Neural progenitor cell (in vitro differentiated cells): ENCODE measurements around the gene PROSER2. TPM values are rescaled to one million over a fixed set of nuclear protein-coding genes. Genes with fewer than 3 reads are reported as not detected.

Source experiments
- DNase-seq: peaks from one replicate; pipeline ENCODE4 v3.0.0-alpha.2; 2016; ENCODE audit warnings: low spot score
- H2AFZ ChIP-seq: fragments of 200-600 bp; sonication (generic); replicated peaks from 2 replicates; pipeline ENCODE4 v1.6.1; 2016; ENCODE audit warnings: antibody characterized with exemption
- H3F3A ChIP-seq: fragments of 200-600 bp; sonication (generic); 2 replicates; pipeline ENCODE4 v1.6.1; 2016; ENCODE audit warnings: antibody characterized with exemption, low read depth
- H3K27ac ChIP-seq: fragments of 200-600 bp; sonication (generic); 2 replicates; pipeline ENCODE4 v1.5.1; 2016; ENCODE audit warnings: mild to moderate bottlenecking
- H3K27me3 ChIP-seq: fragments of 200-600 bp; sonication (generic); 2 replicates; pipeline ENCODE4 v1.6.1; 2016; ENCODE audit warnings: mild to moderate bottlenecking, moderate library complexity
- H3K36me3 ChIP-seq: fragments of 200-600 bp; sonication (generic); 2 replicates; pipeline ENCODE4 v1.5.1; 2016
- H3K4me1 ChIP-seq: fragments of 200-600 bp; sonication (generic); 2 replicates; pipeline ENCODE4 v1.6.1; 2016; ENCODE audit warnings: mixed run types
- H3K4me2 ChIP-seq: fragments of 200-600 bp; sonication (generic); 2 replicates; pipeline ENCODE4 v1.6.1; 2016
- H3K4me3 ChIP-seq: fragments of 200-600 bp; sonication (generic); 2 replicates; pipeline ENCODE4 v1.5.1; 2016
- H3K79me2 ChIP-seq: fragments of 200-600 bp; sonication (generic); 2 replicates; pipeline ENCODE4 v1.6.1; 2016; ENCODE audit warnings: low read depth
- H3K9ac ChIP-seq: fragments of 200-600 bp; sonication (generic); 2 replicates; pipeline ENCODE4 v1.6.1; 2016
- H3K9me3 ChIP-seq: fragments of 200-600 bp; sonication (generic); 2 replicates; pipeline ENCODE4 v1.5.1; 2016; ENCODE audit warnings: low read depth
- H4K20me1 ChIP-seq: fragments of 200-600 bp; sonication (generic); 2 replicates; pipeline ENCODE4 v1.6.1; 2016; ENCODE audit warnings: low read depth
- H3K27ac Mint-ChIP-seq: 3 replicates; pipeline ENCODE4 v1.8.0; 2021; ENCODE audit warnings: mixed read lengths
- H3K27me3 Mint-ChIP-seq: 2 replicates; pipeline ENCODE4 v1.8.0; 2022; ENCODE audit warnings: low read depth, mild to moderate bottlenecking, inconsistent platforms, moderate library complexity, mixed read lengths; ENCODE audit not compliant: insufficient read depth
- H3K36me3 Mint-ChIP-seq: 3 replicates; pipeline ENCODE4 v1.8.0; 2021; ENCODE audit warnings: mixed read lengths
- H3K4me1 Mint-ChIP-seq: 3 replicates; pipeline ENCODE4 v1.8.0; 2021; ENCODE audit warnings: mixed read lengths
- H3K4me3 Mint-ChIP-seq: 3 replicates; pipeline ENCODE4 v1.8.0; 2021; ENCODE audit warnings: mild to moderate bottlenecking, moderate library complexity, mixed read lengths
- H3K9me3 Mint-ChIP-seq: 3 replicates; pipeline ENCODE4 v1.8.0; 2020; ENCODE audit warnings: mixed read lengths
- EZH2 ChIP-seq: fragments of 200-600 bp; sonication (generic); IDR thresholded peaks from 2 replicates; pipeline ENCODE4 v1.6.1; 2017; ENCODE audit warnings: antibody characterized with exemption, mild to moderate bottlenecking, moderate library complexity
- EZH2phosphoT487 ChIP-seq: fragments of 200-600 bp; sonication (generic); IDR thresholded peaks from 2 replicates; pipeline ENCODE4 v1.6.1; 2017; ENCODE audit warnings: antibody characterized with exemption
- total RNA-seq: library from RNA; depleted of rRNA; stranded (reverse); fragments of >200 nt; gene quantifications from 2 replicates; pipeline ENCODE4 v1.2.3, GENCODE V29; 2015; ENCODE audit warnings: low replicate concordance
- TF ChIP-seq, protein P1 (sequence below): fragments of 200-600 bp; sonication (generic); IDR thresholded peaks from 2 replicates; pipeline ENCODE4 v1.5.1; 2017; ENCODE audit warnings: antibody characterized with exemption, mild to moderate bottlenecking

Gene PROSER2
- total RNA-seq, 1 donor from 2014 or later, result 2.3 TPM

DNA sequence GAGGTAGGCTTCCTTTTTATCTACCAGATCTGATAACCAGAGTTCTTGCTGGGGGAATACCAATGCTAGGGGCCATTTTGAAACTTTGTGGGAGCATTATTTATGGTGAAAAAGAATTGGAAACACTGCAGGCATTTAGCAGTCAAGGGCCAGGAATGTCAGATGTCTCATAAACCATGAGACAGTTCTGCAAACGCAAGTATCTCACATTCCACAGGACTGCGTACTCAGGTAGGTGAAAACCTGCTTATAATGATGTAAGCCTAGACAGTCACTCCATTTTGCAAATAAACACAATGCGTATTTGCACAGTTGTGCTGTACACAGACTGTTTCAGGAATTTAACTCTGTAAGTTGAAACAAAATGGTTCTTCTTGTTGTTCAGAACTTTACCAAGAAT, 47.1 kb upstream of the PROSER2 start:
- Histone ChIP-seq H3K27me3 (no peaks in the 10 kb centered on the region), H4K20me1 (no peaks in the 10 kb centered on the region), H3K9me3 (no peaks in the 10 kb centered on the region), H3K36me3 (no peaks in the 10 kb centered on the region), H3F3A (no peaks in the 10 kb centered on the region), H2AFZ (peak overlapping the region; percentile 5), H3K4me1 (no peaks in the 10 kb centered on the region), H3K9ac (no peak overlapping the region), H3K4me3 (no peak overlapping the region), H3K79me2 (no peaks in the 10 kb centered on the region), H3K27ac (no peak overlapping the region), H3K4me2 (no peak overlapping the region)
- no peak for DNase-seq
- no peaks in the 10 kb centered on the region for H3K4me1 Mint-ChIP-seq
- no peak overlapping the region for H3K4me3 Mint-ChIP-seq
- no peak for TF ChIP-seq EZH2phosphoT487
- TF ChIP-seq, protein P1, sequence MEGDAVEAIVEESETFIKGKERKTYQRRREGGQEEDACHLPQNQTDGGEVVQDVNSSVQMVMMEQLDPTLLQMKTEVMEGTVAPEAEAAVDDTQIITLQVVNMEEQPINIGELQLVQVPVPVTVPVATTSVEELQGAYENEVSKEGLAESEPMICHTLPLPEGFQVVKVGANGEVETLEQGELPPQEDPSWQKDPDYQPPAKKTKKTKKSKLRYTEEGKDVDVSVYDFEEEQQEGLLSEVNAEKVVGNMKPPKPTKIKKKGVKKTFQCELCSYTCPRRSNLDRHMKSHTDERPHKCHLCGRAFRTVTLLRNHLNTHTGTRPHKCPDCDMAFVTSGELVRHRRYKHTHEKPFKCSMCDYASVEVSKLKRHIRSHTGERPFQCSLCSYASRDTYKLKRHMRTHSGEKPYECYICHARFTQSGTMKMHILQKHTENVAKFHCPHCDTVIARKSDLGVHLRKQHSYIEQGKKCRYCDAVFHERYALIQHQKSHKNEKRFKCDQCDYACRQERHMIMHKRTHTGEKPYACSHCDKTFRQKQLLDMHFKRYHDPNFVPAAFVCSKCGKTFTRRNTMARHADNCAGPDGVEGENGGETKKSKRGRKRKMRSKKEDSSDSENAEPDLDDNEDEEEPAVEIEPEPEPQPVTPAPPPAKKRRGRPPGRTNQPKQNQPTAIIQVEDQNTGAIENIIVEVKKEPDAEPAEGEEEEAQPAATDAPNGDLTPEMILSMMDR, result no peak
- TF ChIP-seq EZH2, result no peak
- H3K27me3 Mint-ChIP-seq, result no peaks in the 10 kb centered on the region
- H3K9me3 Mint-ChIP-seq, result no peaks in the 10 kb centered on the region
- no peaks in the 10 kb centered on the region for H3K36me3 Mint-ChIP-seq
- no peak overlapping the region for H3K27ac Mint-ChIP-seq

DNA sequence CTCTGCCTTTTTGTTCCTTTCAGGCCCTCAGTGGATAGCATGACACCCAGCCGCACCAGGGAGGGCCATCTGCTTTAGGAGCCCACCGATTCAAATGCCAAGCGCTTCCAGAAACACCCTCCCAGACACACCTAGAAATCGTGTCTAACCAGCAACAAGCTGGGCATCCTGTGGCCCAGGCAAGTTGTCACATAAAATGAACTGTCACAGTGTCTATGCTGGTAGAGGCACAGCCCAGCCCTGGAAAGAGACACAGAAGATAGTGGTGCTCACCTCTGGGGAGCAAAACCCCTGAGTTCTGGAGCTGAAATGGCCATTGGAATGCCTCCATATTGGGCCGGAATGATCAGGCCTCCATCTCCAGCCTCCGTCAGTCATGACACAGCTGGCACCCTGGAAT, 42.0 kb upstream of the PROSER2 start:
- no peaks in the 10 kb centered on the region for H3K27me3 ChIP-seq
- Mint-ChIP-seq H3K4me1 (no peaks in the 10 kb centered on the region), H3K27ac (no peak overlapping the region), H3K36me3 (no peaks in the 10 kb centered on the region), H3K27me3 (no peaks in the 10 kb centered on the region), H3K4me3 (no peak overlapping the region), H3K9me3 (no peaks in the 10 kb centered on the region)
- H2AFZ ChIP-seq, result no peak overlapping the region
- H3K27ac ChIP-seq, result no peak overlapping the region
- no peaks in the 10 kb centered on the region for H3K4me1 ChIP-seq
- no peak for DNase-seq
- no peaks in the 10 kb centered on the region for H3K36me3 ChIP-seq
- TF ChIP-seq, protein P1, result no peak
- no peak for TF ChIP-seq EZH2phosphoT487
- TF ChIP-seq EZH2, result no peak
- H3K9ac ChIP-seq, result no peak overlapping the region
- no peaks in the 10 kb centered on the region for H3K79me2 ChIP-seq
- H4K20me1 ChIP-seq, result no peaks in the 10 kb centered on the region
- no peak overlapping the region for H3K4me3 ChIP-seq
- H3F3A ChIP-seq, result no peaks in the 10 kb centered on the region
- no peaks in the 10 kb centered on the region for H3K9me3 ChIP-seq
- H3K4me2 ChIP-seq, result no peak overlapping the region

DNA sequence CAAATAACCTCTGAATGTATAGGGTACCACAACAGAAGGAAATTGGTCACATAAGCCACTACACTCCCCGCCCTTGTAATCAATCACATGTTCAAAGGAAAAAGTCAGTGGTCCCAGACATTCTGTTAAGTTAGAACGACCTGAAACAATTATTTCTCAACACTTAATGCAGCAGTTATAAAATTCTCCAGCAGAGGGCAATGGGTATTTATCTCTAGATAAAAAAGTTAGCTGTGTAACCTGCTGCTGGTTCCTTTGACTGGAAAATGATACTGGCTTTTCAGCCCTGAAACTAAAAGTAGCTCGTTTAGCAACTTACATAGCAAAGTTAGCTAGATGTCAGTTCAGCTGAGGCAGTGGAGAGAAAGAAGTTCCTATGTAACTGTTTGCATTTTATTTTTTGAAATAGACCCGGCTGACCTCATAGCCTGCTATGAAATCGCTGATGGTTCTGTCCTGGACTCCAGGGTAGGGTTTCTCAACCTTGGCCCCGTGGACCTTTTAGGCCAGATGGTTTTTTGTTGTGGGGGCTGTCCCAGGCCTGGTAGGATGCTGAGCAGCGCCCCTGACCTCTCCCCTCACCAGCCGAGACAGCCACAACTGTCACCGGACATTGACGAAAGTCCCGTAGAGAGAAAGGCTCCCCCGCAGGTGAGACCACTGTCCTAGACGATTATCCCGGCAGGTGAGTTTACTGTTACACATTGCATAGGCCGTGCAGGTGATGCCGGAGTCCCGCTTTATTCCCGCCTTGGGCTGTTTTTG, 40.2 kb upstream of the PROSER2 start:
- DNase-seq, result peak; percentile 76
- no peaks in the 10 kb centered on the region for H3K27me3 Mint-ChIP-seq
- Histone ChIP-seq H4K20me1 (no peaks in the 10 kb centered on the region), H3K79me2 (no peaks in the 10 kb centered on the region), H3K27ac (no peak overlapping the region), H2AFZ (no peak overlapping the region), H3K9me3 (no peaks in the 10 kb centered on the region), H3K4me2 (no peak overlapping the region), H3K36me3 (no peaks in the 10 kb centered on the region), H3K9ac (no peak overlapping the region), H3K4me1 (no peaks in the 10 kb centered on the region), H3K27me3 (no peaks in the 10 kb centered on the region), H3K4me3 (no peak overlapping the region), H3F3A (no peaks in the 10 kb centered on the region)
- TF ChIP-seq, protein P1, result peak; percentile 81
- no peak for TF ChIP-seq EZH2
- no peaks in the 10 kb centered on the region for H3K4me1 Mint-ChIP-seq
- H3K36me3 Mint-ChIP-seq, result no peaks in the 10 kb centered on the region
- H3K4me3 Mint-ChIP-seq, result no peak overlapping the region
- no peaks in the 10 kb centered on the region for H3K9me3 Mint-ChIP-seq
- H3K27ac Mint-ChIP-seq, result peak overlapping the region; percentile 27
